Endodermal cell (in vitro differentiated cells): ENCODE measurements around the gene GTF2I. TPM values are rescaled to one million over a fixed set of nuclear protein-coding genes. Genes with fewer than 3 reads are reported as not detected.

Source experiments
- DNase-seq: peaks from one replicate; pipeline ENCODE4 v3.0.0-alpha.2; 2017
- H3K27ac ChIP-seq: 2 replicates; pipeline ENCODE4 v1.5.1; 2013; ENCODE audit warnings: mild to moderate bottlenecking, low read depth, low read length, moderate library complexity
- H3K27me3 ChIP-seq: 2 replicates; pipeline ENCODE4 v1.6.1; 2013; ENCODE audit warnings: mild to moderate bottlenecking, low read length, moderate library complexity; ENCODE audit not compliant: insufficient read depth, control insufficient read depth, poor library complexity, severe bottlenecking
- H3K36me3 ChIP-seq: 2 replicates; pipeline ENCODE4 v1.7.0; 2013; ENCODE audit warnings: mild to moderate bottlenecking, low read length, moderate library complexity; ENCODE audit not compliant: control insufficient read depth, insufficient read depth
- H3K4me1 ChIP-seq: one replicate; pipeline ENCODE4 v1.7.0; 2013; ENCODE audit warnings: low read length; ENCODE audit not compliant: control insufficient read depth, insufficient read depth
- H3K4me3 ChIP-seq: 2 replicates; pipeline ENCODE4 v1.5.1; 2013; ENCODE audit warnings: mild to moderate bottlenecking, low read length, moderate library complexity
- H3K9ac ChIP-seq: 2 replicates; pipeline ENCODE4 v1.6.1; 2013; ENCODE audit warnings: mild to moderate bottlenecking, low read length, moderate library complexity; ENCODE audit not compliant: poor library complexity, severe bottlenecking; ENCODE audit errors: extremely low read depth
- H3K9me3 ChIP-seq: 2 replicates; pipeline ENCODE4 v1.6.1; 2013; ENCODE audit warnings: mild to moderate bottlenecking, low read length, moderate library complexity; ENCODE audit not compliant: control insufficient read depth
- H3K27ac Mint-ChIP-seq: 2 replicates; pipeline ENCODE4 v1.8.0; 2020; ENCODE audit warnings: mixed read lengths
- H3K27me3 Mint-ChIP-seq: 2 replicates; pipeline ENCODE4 v1.8.0; 2021; ENCODE audit warnings: mild to moderate bottlenecking, mixed read lengths; ENCODE audit not compliant: insufficient read depth
- H3K36me3 Mint-ChIP-seq: 2 replicates; pipeline ENCODE4 v1.8.0; 2020; ENCODE audit warnings: low read depth, mixed read lengths
- H3K4me1 Mint-ChIP-seq: 2 replicates; pipeline ENCODE4 v1.8.0; 2020; ENCODE audit warnings: mixed read lengths
- H3K4me3 Mint-ChIP-seq: 2 replicates; pipeline ENCODE4 v1.8.0; 2020; ENCODE audit warnings: mild to moderate bottlenecking, moderate library complexity, mixed read lengths
- H3K9me3 Mint-ChIP-seq: 2 replicates; pipeline ENCODE4 v1.8.0; 2020; ENCODE audit warnings: mild to moderate bottlenecking, mixed read lengths
- CTCF ChIP-seq: fragments of 200-600 bp; sonication (generic); conservative IDR thresholded peaks from 2 replicates; pipeline ENCODE4 v1.5.0; 2021; ENCODE audit warnings: antibody characterized with exemption, mild to moderate bottlenecking
- WGBS, 2 experiments: methylation state at CpG; one replicate each; pipeline versions ENCODE4 v1.1.5 to v1.1.7; 2013; ENCODE audit warnings: missing lambda C conversion rate in 2 of 2, mixed read lengths in 1 of 2; ENCODE audit not compliant: insufficient coverage in 1 of 2, insufficient read length in 1 of 2; 5-methylcytosine and 5-hydroxymethylcytosine counted together
- total RNA-seq, 2 donors: library from RNA; stranded (reverse); fragmentation: NEBNext Ultra II Directional in 1 of 2; extraction: Animal tissue kit (Norgen Biotek cat#: 25700) in 1 of 2; gene quantifications; 2 replicates in 1 of 2; 3 replicates in 1 of 2; pipeline ENCODE4 v1.2.1, GENCODE V29; 2021

GTF2I gene
- total RNA-seq, 2 donors from 2014 or later: 391 to 519 TPM

DNA sequence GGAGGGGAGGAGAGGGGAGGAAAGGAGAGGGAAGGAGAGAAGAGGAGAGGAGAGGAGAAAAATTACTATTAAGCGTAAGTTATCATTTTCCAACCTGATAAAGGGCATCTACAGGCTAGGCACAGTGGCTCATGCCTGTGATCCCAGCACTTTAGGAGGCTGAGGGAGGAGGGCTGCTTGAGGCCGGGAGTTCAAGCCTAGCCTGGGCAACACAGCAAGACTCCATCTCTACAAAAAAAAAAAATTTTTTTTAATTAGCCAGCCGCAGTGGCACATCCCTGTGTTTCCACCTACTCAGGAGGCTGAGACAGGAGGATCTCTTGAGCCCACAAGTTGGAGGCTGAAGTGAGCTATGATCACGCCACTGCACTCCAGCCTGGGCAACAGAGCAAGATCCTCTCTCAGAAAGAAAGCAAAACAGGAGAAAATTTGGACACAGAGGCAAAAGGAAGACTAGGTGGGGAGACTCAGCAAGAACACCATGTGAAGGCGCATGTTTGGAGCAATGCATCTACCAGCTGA is 35.2 kb upstream of the GTF2I start:
- H3K4me1 ChIP-seq: peaks cover 2% of the 10 kb centered on the region
- no peak for TF ChIP-seq CTCF
- Mint-ChIP-seq H3K36me3 (no peaks in the 10 kb centered on the region), H3K4me1 (peaks cover 9% of the 10 kb centered on the region), H3K27ac (no peak overlapping the region), H3K9me3 (no peaks in the 10 kb centered on the region), H3K27me3 (no peaks in the 10 kb centered on the region), H3K4me3 (no peak overlapping the region)
- H3K27ac ChIP-seq: no peak overlapping the region
- H3K36me3 ChIP-seq: no peaks in the 10 kb centered on the region
- DNase-seq: no peak
- no peak overlapping the region for H3K4me3 ChIP-seq
- H3K9me3 ChIP-seq: no peaks in the 10 kb centered on the region
- WGBS, 2 experiments: 88 to 92% methylated on average over 4 to 5 of the region's 5 CpGs
- H3K27me3 ChIP-seq: no peaks in the 10 kb centered on the region
- H3K9ac ChIP-seq: no peak overlapping the region

DNA sequence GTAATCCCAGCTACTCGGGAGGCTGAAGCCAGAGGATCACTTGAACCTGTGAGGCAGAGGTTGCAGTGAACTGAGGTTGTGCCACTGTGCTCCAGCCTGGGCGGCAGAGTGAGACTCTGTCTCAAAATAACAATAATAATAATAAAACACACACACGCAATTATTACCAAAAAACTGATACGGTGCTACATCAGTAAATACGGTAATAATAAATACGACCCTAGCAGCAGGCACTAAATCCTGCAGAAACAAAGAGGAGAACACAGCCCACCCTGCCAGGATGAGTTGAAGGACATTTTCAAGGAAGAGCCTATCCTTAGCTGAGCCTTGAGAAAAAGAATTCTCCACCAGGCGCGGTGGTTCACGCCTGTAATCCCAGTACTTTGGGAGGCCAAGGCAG is 34.4 kb upstream of the GTF2I start:
- no peaks in the 10 kb centered on the region for H3K27me3 Mint-ChIP-seq
- no peaks in the 10 kb centered on the region for H3K9me3 Mint-ChIP-seq
- no peak overlapping the region for H3K4me3 Mint-ChIP-seq
- H3K4me1 Mint-ChIP-seq: peaks cover 14% of the 10 kb centered on the region
- Histone ChIP-seq H3K4me3 (no peak overlapping the region), H3K9ac (no peak overlapping the region), H3K36me3 (no peaks in the 10 kb centered on the region), H3K4me1 (peaks cover 3% of the 10 kb centered on the region), H3K27me3 (no peaks in the 10 kb centered on the region), H3K9me3 (no peaks in the 10 kb centered on the region), H3K27ac (no peak overlapping the region)
- no peak overlapping the region for H3K27ac Mint-ChIP-seq
- H3K36me3 Mint-ChIP-seq: no peaks in the 10 kb centered on the region
- no peak for TF ChIP-seq CTCF
- WGBS, 2 experiments: 92 to 95% methylated on average over 7 to 9 of the region's 9 CpGs
- no peak for DNase-seq

GRCh38 chr7:74625446-74625845 is 32.1 kb upstream of the GTF2I start:
- WGBS, 2 experiments: 96% methylated on average over 3 of the region's 3 CpGs
- H3K36me3 Mint-ChIP-seq: no peaks in the 10 kb centered on the region
- no peak overlapping the region for H3K4me3 Mint-ChIP-seq
- H3K9me3 Mint-ChIP-seq: no peaks in the 10 kb centered on the region
- H3K4me1 ChIP-seq: peaks cover 5% of the 10 kb centered on the region
- no peak overlapping the region for H3K9ac ChIP-seq
- H3K27ac Mint-ChIP-seq: no peak overlapping the region
- H3K27ac ChIP-seq: no peak overlapping the region
- DNase-seq: no peak
- no peak for TF ChIP-seq CTCF
- no peaks in the 10 kb centered on the region for H3K36me3 ChIP-seq
- no peaks in the 10 kb centered on the region for H3K27me3 Mint-ChIP-seq
- H3K9me3 ChIP-seq: no peaks in the 10 kb centered on the region
- H3K4me3 ChIP-seq: no peak overlapping the region
- H3K4me1 Mint-ChIP-seq: peaks cover 19% of the 10 kb centered on the region
- H3K27me3 ChIP-seq: no peaks in the 10 kb centered on the region
